GM23338 (cell line): Measurements from ENCODE around the gene ASCL1. TPM values are rescaled to one million over a fixed set of nuclear protein-coding genes. Genes with fewer than 3 reads are reported as not detected.

Experiments used
- ATAC-seq: fragments of 200-7000 bp; cut with Tn5 transposase; 3 replicates; pipeline ENCODE4 v1.9.1; 2020
- DNase-seq: peaks from one replicate; pipeline ENCODE4 v3.0.0-alpha.2; 2015; ENCODE audit warnings: low spot score
- H2AFZ ChIP-seq: fragments of 200-600 bp; sonication (generic); 2 replicates; pipeline ENCODE4 v1.8.0; 2016; ENCODE audit warnings: antibody characterized with exemption, mild to moderate bottlenecking, moderate library complexity
- H3F3A ChIP-seq: fragments of 200-600 bp; sonication (generic); replicated peaks from 2 replicates; pipeline ENCODE4 v1.8.0; 2017; ENCODE audit warnings: antibody characterized with exemption, mixed run types, low read depth
- H3K27ac ChIP-seq: fragments of 200-600 bp; sonication (generic); 2 replicates; pipeline ENCODE4 v1.6.1; 2016; ENCODE audit warnings: low read depth
- H3K27me3 ChIP-seq: fragments of 200-600 bp; sonication (generic); 2 replicates; pipeline ENCODE4 v1.8.0; 2016; ENCODE audit warnings: mild to moderate bottlenecking, mixed run types, moderate library complexity; ENCODE audit not compliant: insufficient read depth
- H3K36me3 ChIP-seq: fragments of 200-600 bp; sonication (generic); 2 replicates; pipeline ENCODE4 v1.8.0; 2016; ENCODE audit warnings: mild to moderate bottlenecking; ENCODE audit not compliant: insufficient read depth
- H3K4me1 ChIP-seq: fragments of 200-600 bp; sonication (generic); 2 replicates; pipeline ENCODE4 v1.8.0; 2016; ENCODE audit warnings: mild to moderate bottlenecking, moderate library complexity; ENCODE audit not compliant: insufficient read depth
- H3K4me2 ChIP-seq: fragments of 200-600 bp; sonication (generic); 2 replicates; pipeline ENCODE4 v1.7.1; 2017; ENCODE audit warnings: mixed run types
- H3K4me3 ChIP-seq: fragments of 200-600 bp; sonication (generic); 2 replicates; pipeline ENCODE4 v1.6.1; 2016; ENCODE audit warnings: mixed run types
- H3K79me2 ChIP-seq: fragments of 200-600 bp; sonication (generic); replicated peaks from 2 replicates; pipeline ENCODE4 v1.8.0; 2017; ENCODE audit warnings: mild to moderate bottlenecking; ENCODE audit not compliant: insufficient read depth
- H3K9me2 ChIP-seq: fragments of 200-600 bp; sonication (generic); 2 replicates; pipeline ENCODE4 v1.8.0; 2017; ENCODE audit not compliant: insufficient read depth
- H4K20me1 ChIP-seq: fragments of 200-600 bp; sonication (generic); replicated peaks from 2 replicates; pipeline ENCODE4 v1.8.0; 2017; ENCODE audit warnings: mild to moderate bottlenecking; ENCODE audit not compliant: insufficient read depth
- H3K27ac Mint-ChIP-seq: 2 replicates; pipeline ENCODE4 v1.8.0; 2020; ENCODE audit warnings: inconsistent platforms, mild to moderate bottlenecking, moderate library complexity, mixed read lengths
- H3K27me3 Mint-ChIP-seq: 3 replicates; pipeline ENCODE4 v1.8.0; 2022; ENCODE audit warnings: low read depth, mild to moderate bottlenecking, moderate library complexity, mixed read lengths, inconsistent platforms; ENCODE audit not compliant: insufficient read depth, poor library complexity
- H3K36me3 Mint-ChIP-seq: 3 replicates; pipeline ENCODE4 v1.8.0; 2021; ENCODE audit warnings: low read depth, mild to moderate bottlenecking, inconsistent platforms, moderate library complexity, mixed read lengths
- H3K4me1 Mint-ChIP-seq: 3 replicates; pipeline ENCODE4 v1.8.0; 2020; ENCODE audit warnings: mild to moderate bottlenecking, inconsistent platforms, mixed read lengths
- H3K4me3 Mint-ChIP-seq: 3 replicates; pipeline ENCODE4 v1.8.0; 2021; ENCODE audit warnings: moderate library complexity, mild to moderate bottlenecking, inconsistent platforms, mixed read lengths
- H3K9me3 Mint-ChIP-seq: 3 replicates; pipeline ENCODE4 v1.8.0; 2020; ENCODE audit warnings: moderate library complexity, mild to moderate bottlenecking, inconsistent platforms, mixed read lengths
- EZH2phosphoT487 ChIP-seq: fragments of 200-600 bp; sonication (generic); IDR thresholded peaks from one replicate; pipeline ENCODE4 v1.8.1; 2018; ENCODE audit warnings: antibody characterized with exemption; ENCODE audit not compliant: unreplicated experiment
- JUNB ChIP-seq: IDR thresholded peaks from one replicate; pipeline ENCODE4 v1.6.1; 2016; ENCODE audit warnings: antibody characterized with exemption; ENCODE audit not compliant: unreplicated experiment
- polyA plus RNA-seq: library from polyadenylated mRNA; unstranded; fragments of >200 nt; fragmentation: Nextera tagmentation; extraction: Ambion mirVana; gene quantifications from 2 replicates; pipeline ENCODE4 v1.2.1, GENCODE V29; 2016
- total RNA-seq: library from RNA; depleted of rRNA; stranded (reverse); fragments of >200 nt; shearing (Covaris generic); gene quantifications from 2 replicates; pipeline ENCODE4 v1.2.3, GENCODE V29; 2014
- TF ChIP-seq, protein P1 (sequence below): fragments of 250-450 bp; sonication (Bioruptor Pico); IDR thresholded peaks from 2 replicates; pipeline ENCODE4 v1.5.0; 2020; ENCODE audit warnings: mild to moderate bottlenecking, moderate library complexity
- TF ChIP-seq, protein P2 (sequence below): IDR thresholded peaks from 2 replicates; pipeline ENCODE4 v1.6.1; 2016; ENCODE audit warnings: antibody characterized with exemption
- TF ChIP-seq, protein P3 (sequence below), 2 experiments: fragments of 200-600 bp in 1 of 2; sonication (generic) in 1 of 2; conservative IDR thresholded peaks; 2 replicates each; pipeline versions ENCODE4 v1.5.1 to v1.6.1; 2016 to 2017; ENCODE audit warnings: antibody characterized with exemption in 2 of 2, low read depth in 2 of 2, mild to moderate bottlenecking in 2 of 2, moderate library complexity in 1 of 2

The ASCL1 gene
- total and polyA plus RNA-seq, 2 experiments from 2014 or later, result 0.37 TPM; not detected in 1

DNA sequence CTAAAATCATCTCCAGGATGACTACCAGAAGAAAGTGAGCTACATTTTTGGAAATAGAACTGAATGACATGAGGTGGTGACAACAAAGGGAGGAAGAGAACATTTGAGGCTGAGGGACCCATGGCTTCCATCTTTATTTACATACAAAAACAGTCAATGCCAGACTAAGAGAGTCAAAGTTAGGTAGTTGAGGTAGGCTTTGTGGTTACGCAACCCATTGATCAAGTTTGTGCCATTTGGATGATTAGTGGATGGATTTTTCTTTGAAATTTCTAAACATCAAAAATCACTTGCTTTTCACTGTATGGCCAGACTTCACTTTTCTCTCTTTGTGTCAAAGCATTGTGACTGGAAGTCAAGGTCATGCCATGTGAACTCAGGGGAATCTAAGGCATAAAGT is 22.9 kb downstream of the ASCL1 start (continued):
- TF ChIP-seq, protein P1, sequence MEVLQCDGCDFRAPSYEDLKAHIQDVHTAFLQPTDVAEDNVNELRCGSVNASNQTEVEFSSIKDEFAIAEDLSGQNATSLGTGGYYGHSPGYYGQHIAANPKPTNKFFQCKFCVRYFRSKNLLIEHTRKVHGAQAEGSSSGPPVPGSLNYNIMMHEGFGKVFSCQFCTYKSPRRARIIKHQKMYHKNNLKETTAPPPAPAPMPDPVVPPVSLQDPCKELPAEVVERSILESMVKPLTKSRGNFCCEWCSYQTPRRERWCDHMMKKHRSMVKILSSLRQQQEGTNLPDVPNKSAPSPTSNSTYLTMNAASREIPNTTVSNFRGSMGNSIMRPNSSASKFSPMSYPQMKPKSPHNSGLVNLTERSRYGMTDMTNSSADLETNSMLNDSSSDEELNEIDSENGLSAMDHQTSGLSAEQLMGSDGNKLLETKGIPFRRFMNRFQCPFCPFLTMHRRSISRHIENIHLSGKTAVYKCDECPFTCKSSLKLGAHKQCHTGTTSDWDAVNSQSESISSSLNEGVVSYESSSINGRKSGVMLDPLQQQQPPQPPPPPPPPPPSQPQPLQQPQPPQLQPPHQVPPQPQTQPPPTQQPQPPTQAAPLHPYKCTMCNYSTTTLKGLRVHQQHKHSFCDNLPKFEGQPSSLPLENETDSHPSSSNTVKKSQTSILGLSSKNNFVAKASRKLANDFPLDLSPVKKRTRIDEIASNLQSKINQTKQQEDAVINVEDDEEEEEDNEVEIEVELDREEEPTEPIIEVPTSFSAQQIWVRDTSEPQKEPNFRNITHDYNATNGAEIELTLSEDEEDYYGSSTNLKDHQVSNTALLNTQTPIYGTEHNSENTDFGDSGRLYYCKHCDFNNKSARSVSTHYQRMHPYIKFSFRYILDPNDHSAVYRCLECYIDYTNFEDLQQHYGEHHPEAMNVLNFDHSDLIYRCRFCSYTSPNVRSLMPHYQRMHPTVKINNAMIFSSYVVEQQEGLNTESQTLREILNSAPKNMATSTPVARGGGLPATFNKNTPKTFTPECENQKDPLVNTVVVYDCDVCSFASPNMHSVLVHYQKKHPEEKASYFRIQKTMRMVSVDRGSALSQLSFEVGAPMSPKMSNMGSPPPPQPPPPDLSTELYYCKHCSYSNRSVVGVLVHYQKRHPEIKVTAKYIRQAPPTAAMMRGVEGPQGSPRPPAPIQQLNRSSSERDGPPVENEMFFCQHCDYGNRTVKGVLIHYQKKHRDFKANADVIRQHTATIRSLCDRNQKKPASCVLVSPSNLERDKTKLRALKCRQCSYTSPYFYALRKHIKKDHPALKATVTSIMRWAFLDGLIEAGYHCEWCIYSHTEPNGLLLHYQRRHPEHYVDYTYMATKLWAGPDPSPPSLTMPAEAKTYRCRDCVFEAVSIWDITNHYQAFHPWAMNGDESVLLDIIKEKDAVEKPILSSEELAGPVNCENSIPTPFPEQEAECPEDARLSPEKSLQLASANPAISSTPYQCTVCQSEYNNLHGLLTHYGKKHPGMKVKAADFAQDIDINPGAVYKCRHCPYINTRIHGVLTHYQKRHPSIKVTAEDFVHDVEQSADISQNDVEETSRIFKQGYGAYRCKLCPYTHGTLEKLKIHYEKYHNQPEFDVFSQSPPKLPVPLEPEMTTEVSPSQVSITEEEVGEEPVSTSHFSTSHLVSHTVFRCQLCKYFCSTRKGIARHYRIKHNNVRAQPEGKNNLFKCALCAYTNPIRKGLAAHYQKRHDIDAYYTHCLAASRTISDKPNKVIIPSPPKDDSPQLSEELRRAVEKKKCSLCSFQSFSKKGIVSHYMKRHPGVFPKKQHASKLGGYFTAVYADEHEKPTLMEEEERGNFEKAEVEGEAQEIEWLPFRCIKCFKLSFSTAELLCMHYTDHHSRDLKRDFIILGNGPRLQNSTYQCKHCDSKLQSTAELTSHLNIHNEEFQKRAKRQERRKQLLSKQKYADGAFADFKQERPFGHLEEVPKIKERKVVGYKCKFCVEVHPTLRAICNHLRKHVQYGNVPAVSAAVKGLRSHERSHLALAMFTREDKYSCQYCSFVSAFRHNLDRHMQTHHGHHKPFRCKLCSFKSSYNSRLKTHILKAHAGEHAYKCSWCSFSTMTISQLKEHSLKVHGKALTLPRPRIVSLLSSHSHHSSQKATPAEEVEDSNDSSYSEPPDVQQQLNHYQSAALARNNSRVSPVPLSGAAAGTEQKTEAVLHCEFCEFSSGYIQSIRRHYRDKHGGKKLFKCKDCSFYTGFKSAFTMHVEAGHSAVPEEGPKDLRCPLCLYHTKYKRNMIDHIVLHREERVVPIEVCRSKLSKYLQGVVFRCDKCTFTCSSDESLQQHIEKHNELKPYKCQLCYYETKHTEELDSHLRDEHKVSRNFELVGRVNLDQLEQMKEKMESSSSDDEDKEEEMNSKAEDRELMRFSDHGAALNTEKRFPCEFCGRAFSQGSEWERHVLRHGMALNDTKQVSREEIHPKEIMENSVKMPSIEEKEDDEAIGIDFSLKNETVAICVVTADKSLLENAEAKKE (CRISPR knock-in tag), result no peak
- TF ChIP-seq, protein P2, sequence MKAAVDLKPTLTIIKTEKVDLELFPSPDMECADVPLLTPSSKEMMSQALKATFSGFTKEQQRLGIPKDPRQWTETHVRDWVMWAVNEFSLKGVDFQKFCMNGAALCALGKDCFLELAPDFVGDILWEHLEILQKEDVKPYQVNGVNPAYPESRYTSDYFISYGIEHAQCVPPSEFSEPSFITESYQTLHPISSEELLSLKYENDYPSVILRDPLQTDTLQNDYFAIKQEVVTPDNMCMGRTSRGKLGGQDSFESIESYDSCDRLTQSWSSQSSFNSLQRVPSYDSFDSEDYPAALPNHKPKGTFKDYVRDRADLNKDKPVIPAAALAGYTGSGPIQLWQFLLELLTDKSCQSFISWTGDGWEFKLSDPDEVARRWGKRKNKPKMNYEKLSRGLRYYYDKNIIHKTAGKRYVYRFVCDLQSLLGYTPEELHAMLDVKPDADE, result no peak
- TF ChIP-seq JUNB, result no peak

DNA sequence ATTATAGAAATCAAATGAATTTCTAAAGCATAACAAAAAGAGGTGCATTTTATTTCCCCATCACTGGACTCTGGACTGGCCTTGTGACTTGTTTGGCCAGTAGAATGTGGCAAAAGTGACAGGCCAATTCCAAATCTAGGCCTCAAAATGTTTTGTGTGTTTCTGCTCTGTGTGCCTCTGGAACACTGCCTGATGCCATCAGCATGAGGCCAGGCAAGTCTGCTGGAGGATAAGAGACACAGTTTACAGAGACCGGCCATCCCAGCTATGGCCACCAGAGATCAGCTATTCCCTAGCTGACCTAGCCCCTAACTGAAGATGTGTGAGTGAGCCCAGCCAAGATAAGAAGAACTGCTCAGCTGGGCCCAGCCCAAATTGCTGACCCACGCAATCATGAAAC is 32.9 kb downstream of the ASCL1 start:
- H3K27ac ChIP-seq, result no peak overlapping the region
- Mint-ChIP-seq H3K36me3 (no peaks in the 10 kb centered on the region), H3K27me3 (peaks cover 3% of the 10 kb centered on the region), H3K4me1 (no peaks in the 10 kb centered on the region), H3K4me3 (no peak overlapping the region), H3K27ac (no peak overlapping the region), H3K9me3 (no peaks in the 10 kb centered on the region; the same call in 1 of the 3 replicates)
- no peak overlapping the region for H3K4me3 ChIP-seq
- no peaks in the 10 kb centered on the region for H3K79me2 ChIP-seq
- H3K4me1 ChIP-seq, result no peaks in the 10 kb centered on the region
- H3K4me2 ChIP-seq, result no peak overlapping the region
- no peak overlapping the region for H2AFZ ChIP-seq
- H3K9me2 ChIP-seq, result peaks cover 8% of the 10 kb centered on the region; the same call in 1 of the 2 replicates
- H4K20me1 ChIP-seq, result no peaks in the 10 kb centered on the region
- no peaks in the 10 kb centered on the region for H3K36me3 ChIP-seq
- no peaks in the 10 kb centered on the region for H3F3A ChIP-seq
- peak; percentile 84 for ATAC-seq
- no peaks in the 10 kb centered on the region for H3K27me3 ChIP-seq
- peak; percentile 40 for DNase-seq
- no peak for TF ChIP-seq EZH2phosphoT487
- TF ChIP-seq, protein P3, sequence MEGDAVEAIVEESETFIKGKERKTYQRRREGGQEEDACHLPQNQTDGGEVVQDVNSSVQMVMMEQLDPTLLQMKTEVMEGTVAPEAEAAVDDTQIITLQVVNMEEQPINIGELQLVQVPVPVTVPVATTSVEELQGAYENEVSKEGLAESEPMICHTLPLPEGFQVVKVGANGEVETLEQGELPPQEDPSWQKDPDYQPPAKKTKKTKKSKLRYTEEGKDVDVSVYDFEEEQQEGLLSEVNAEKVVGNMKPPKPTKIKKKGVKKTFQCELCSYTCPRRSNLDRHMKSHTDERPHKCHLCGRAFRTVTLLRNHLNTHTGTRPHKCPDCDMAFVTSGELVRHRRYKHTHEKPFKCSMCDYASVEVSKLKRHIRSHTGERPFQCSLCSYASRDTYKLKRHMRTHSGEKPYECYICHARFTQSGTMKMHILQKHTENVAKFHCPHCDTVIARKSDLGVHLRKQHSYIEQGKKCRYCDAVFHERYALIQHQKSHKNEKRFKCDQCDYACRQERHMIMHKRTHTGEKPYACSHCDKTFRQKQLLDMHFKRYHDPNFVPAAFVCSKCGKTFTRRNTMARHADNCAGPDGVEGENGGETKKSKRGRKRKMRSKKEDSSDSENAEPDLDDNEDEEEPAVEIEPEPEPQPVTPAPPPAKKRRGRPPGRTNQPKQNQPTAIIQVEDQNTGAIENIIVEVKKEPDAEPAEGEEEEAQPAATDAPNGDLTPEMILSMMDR (conservative IDR thresholded peaks at IDR 0.05; ENCODE audit: low read depth in 2 of 2), result peak in 1 of 2 experiments; percentile 47; a peak in 3 of 4 replicates
